GM12891 (cell line): ENCODE data around the gene MAGOH.

Experiments
- PAX5 ChIP-seq: IDR thresholded peaks from 2 replicates; pipeline ENCODE4 v1.6.1; 2011; ENCODE audit warnings: low read length, moderate library complexity, mild to moderate bottlenecking; ENCODE audit not compliant: insufficient read depth, severe bottlenecking
- POLR2A ChIP-seq: IDR thresholded peaks from 2 replicates; pipeline ENCODE4 v1.6.1; 2011; ENCODE audit warnings: low read depth, low read length, control low read depth
- POLR2AphosphoS5 ChIP-seq: IDR thresholded peaks from 2 replicates; pipeline ENCODE4 v1.6.1; 2011; ENCODE audit warnings: low read depth, low read length, control low read depth
- SPI1 ChIP-seq: IDR thresholded peaks from 2 replicates; pipeline ENCODE4 v1.6.1; 2011; ENCODE audit warnings: low read depth, low read length, control low read depth
- TAF1 ChIP-seq: IDR thresholded peaks from 2 replicates; pipeline ENCODE4 v1.6.1; 2011; ENCODE audit warnings: low read depth, low read length, control low read depth

GRCh38 chr1:53286955-53287354 lies 48.6 kb upstream of the MAGOH start:
- no peak for TF ChIP-seq TAF1
- no peak for TF ChIP-seq POLR2A
- no peak for TF ChIP-seq POLR2AphosphoS5
- TF ChIP-seq PAX5, result no peak
- TF ChIP-seq SPI1, result no peak
